Breast epithelium (tissue), 3 donors: ENCODE measurements around the gene CYFIP2.

Experiments used
- CTCF ChIP-seq, 3 donors: fragments of 450-650 bp; IDR thresholded peaks; one replicate each; pipeline ENCODE4 v1.5.1; 2016 to 2017; ENCODE audit warnings: antibody characterized with exemption in 3 of 3, mild to moderate bottlenecking in 3 of 3, moderate library complexity in 3 of 3
- POLR2A ChIP-seq: fragments of 450-650 bp; IDR thresholded peaks from one replicate; pipeline ENCODE4 v1.6.1; 2016; ENCODE audit warnings: antibody characterized with exemption, mild to moderate bottlenecking, moderate library complexity
- POLR2AphosphoS5 ChIP-seq, 3 donors: sonication (generic); formaldehyde crosslinking; IDR thresholded peaks; one replicate each; pipeline ENCODE4 v1.6.1; 2017; ENCODE audit warnings: antibody characterized with exemption in 3 of 3

GRCh38 chr5:157354800-157355199 lies 88.9 kb downstream of the CYFIP2 start:
- TF ChIP-seq POLR2A (no peak), CTCF (IDR thresholded peaks at IDR 0.05) (no peak), POLR2AphosphoS5 (IDR thresholded peaks at IDR 0.05) (no peak)
